ENCODE measurements around the gene TMEM205.
"Not testable (repeated sequence)": the region's sequence is repeated elsewhere in the genome, so short reads cannot be mapped to it uniquely, and the experiment has no call there.

The TMEM205 gene

GRCh38 chr19:11338569-11339253, 7.4 kb downstream of the TMEM205 start:
- peak; percentile 35 for DNase-seq

GRCh38 chr19:11338121-11338520, 7.9 kb downstream of the TMEM205 start:
- DNase-seq, result no peak

GRCh38 chr19:11337080-11337479, 9.0 kb downstream of the TMEM205 start:
- DNase-seq, result no peak

GRCh38 chr19:11335449-11336146, 10.5 kb downstream of the TMEM205 start:
- DNase-seq, result no peak

GRCh38 chr19:11333838-11334237, 12.2 kb downstream of the TMEM205 start:
- DNase-seq, result not testable (repeated sequence)

GRCh38 chr19:11332822-11333221, 13.2 kb downstream of the TMEM205 start:
- DNase-seq, result no peak

- DNase-seq, result no peak
These were observed 14.6 kb downstream of the TMEM205 start for GRCh38 chr19:11331502-11331901.

GRCh38 chr19:11330127-11330526, 15.9 kb downstream of the TMEM205 start:
- no peak for DNase-seq

GRCh38 chr19:11325544-11325943, 20.5 kb downstream of the TMEM205 start:
- no peak for DNase-seq

GRCh38 chr19:11324748-11325389, 21.2 kb downstream of the TMEM205 start:
- DNase-seq, result no peak

- DNase-seq, result no peak
These were observed 21.9 kb downstream of the TMEM205 start for GRCh38 chr19:11324079-11324661.

- DNase-seq, result no peak
These were observed 22.4 kb downstream of the TMEM205 start for GRCh38 chr19:11323601-11324078.

- DNase-seq, result no peak
These were observed 23.6 kb downstream of the TMEM205 start for GRCh38 chr19:11322269-11323024.

- DNase-seq, result no peak
These were observed 24.6 kb downstream of the TMEM205 start for GRCh38 chr19:11321191-11322126.

- not testable (repeated sequence) for DNase-seq
These were observed 25.6 kb downstream of the TMEM205 start for GRCh38 chr19:11320278-11320995.

GRCh38 chr19:11306337-11306736, 39.7 kb downstream of the TMEM205 start:
- DNase-seq, result no peak

- DNase-seq, result no peak
These were observed 41.1 kb downstream of the TMEM205 start for GRCh38 chr19:11304936-11305335.

GRCh38 chr19:11300811-11301120, 45.3 kb downstream of the TMEM205 start:
- DNase-seq, result no peak

GRCh38 chr19:11299946-11300810, 45.9 kb downstream of the TMEM205 start:
- no peak for DNase-seq

- no peak for DNase-seq
These were observed 49.8 kb downstream of the TMEM205 start for GRCh38 chr19:11296264-11296663.
